ENCODE measurements around the gene CLIP4.
A peak's percentile ranks its signal among the peaks of the same experiment; 100 is the strongest.

CLIP4 gene

DNA sequence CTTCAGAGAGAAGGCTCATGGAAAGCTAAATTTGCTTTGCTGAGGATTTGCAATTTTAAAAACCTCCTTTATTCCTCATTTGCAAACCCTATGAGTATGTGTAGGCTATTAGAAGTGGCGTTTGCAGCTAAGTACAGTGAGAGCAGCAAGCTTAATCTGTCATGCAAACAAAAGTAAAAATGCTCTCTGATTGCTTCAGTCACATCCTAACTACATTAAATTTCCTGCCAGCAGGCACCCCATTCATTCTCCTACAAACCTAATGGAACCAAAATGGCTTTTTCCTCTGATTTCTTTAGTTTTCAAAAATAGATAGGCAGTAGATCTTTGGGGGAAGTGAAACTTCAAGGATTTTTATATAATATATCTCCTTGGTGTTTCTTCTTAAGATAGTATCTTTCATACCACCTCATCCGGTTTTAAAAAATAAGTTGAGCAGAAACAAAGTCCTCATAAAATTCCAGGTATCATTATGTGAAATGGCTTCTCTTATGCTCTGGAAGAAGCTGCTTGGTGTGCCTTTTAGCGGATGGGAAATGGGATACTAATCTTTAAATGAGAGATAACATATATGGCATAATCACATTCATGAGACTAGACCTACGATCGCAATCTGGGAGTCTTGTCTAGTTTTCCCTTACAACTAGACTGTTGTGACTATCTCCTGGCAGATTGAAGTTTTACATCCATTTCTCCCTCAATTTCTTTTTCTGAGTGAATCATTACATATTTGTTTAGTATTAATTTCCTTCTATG lies 49.1 kb downstream of the CLIP4 start:
- no peak overlapping the region for H3K4me3 ChIP-seq (ENCODE audit: low read length)
- DNase-seq (ENCODE audit: low read depth) = no peak
- TF ChIP-seq, protein P1, sequence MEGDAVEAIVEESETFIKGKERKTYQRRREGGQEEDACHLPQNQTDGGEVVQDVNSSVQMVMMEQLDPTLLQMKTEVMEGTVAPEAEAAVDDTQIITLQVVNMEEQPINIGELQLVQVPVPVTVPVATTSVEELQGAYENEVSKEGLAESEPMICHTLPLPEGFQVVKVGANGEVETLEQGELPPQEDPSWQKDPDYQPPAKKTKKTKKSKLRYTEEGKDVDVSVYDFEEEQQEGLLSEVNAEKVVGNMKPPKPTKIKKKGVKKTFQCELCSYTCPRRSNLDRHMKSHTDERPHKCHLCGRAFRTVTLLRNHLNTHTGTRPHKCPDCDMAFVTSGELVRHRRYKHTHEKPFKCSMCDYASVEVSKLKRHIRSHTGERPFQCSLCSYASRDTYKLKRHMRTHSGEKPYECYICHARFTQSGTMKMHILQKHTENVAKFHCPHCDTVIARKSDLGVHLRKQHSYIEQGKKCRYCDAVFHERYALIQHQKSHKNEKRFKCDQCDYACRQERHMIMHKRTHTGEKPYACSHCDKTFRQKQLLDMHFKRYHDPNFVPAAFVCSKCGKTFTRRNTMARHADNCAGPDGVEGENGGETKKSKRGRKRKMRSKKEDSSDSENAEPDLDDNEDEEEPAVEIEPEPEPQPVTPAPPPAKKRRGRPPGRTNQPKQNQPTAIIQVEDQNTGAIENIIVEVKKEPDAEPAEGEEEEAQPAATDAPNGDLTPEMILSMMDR (IDR thresholded peaks at IDR 0.05; ENCODE audit: insufficient read depth, low read depth, low read length, missing control alignments) = no peak

DNA sequence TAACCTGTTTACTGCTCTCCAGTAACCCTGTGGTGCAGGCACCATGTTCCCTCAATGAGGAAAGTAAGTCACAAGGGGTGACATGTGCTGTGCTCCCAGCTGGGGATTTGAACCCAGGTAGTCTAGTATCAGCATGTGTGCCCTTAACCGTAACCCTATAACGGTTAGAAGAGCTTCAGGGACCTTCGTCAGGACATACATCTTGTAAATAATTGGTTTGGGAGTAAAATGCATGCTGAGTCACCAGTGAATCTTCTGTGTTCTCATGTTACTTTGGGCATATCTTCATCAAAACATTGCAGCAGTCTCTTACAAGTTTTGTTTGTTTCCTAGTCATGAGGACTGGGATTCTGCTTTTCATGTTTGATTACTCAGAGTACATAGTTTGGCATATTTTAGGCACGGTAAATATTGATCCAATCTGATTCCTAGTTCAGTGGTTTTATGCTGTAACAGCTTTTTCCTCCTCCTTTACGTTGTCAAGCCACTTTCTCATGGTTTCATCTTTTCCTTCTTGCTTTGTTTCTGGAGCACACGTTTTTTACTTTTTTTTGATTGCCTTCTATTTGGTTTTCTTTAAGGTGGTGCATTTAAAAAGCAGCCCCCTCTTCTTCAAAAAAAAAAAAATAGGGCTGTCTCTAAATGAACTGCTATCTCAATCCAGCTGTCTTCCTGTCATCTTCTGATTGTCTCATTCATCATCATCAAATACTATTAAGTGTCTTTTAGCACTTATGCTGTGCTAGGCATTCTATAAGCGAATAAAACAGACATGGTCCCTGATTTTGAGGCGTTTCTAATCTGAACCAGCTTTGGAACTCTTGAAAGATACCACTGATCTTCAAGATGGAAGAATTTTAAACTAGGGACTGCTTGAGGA lies 50.4 kb downstream of the CLIP4 start:
- TF ChIP-seq, protein P1 (IDR thresholded peaks at IDR 0.05; ENCODE audit: insufficient read depth, low read depth, low read length, missing control alignments) = no peak
- DNase-seq (ENCODE audit: low read depth) = peak; percentile 83
- H3K4me3 ChIP-seq (ENCODE audit: low read length) = no peak overlapping the region

DNA sequence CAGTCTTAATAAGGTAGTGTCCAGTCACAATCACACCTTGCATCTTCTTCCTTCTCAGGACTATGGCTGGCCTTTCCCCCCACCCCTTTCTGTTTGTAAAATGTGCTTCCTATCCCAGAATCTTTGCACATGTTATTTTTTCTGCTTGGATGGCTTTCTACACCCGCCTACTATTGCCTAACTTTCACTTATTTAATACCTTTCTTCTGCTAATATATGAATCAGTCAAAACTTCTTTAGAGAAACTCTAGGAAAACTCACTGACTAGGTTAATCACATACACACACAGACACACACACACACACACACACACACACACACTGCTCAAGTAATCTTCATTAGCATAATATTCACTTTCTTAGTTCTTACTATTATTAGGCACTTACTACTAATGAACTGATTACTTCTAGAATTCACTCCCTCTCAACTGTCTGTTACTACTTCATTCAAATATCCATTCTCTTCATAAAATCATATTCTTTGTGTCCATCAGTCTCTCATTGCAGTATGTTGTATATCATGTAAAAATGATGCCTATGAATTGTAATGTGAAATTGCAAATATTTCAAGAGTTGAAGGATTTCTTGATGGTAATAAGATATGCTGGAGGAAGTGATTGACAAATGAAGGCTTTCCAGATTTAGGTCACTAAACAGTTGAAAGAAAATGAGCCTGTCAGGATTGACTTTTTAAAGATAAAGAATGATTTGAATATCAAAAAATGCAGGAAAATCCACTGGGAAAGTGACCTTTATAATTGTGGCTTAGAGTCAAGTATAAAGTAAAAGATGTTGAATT lies 51.2 kb downstream of the CLIP4 start:
- TF ChIP-seq, protein P1 (IDR thresholded peaks at IDR 0.05; ENCODE audit: insufficient read depth, low read depth, low read length, missing control alignments) = no peak
- peak; percentile 49 for DNase-seq (ENCODE audit: low read depth)
- H3K4me3 ChIP-seq (ENCODE audit: low read length) = no peak overlapping the region

DNA sequence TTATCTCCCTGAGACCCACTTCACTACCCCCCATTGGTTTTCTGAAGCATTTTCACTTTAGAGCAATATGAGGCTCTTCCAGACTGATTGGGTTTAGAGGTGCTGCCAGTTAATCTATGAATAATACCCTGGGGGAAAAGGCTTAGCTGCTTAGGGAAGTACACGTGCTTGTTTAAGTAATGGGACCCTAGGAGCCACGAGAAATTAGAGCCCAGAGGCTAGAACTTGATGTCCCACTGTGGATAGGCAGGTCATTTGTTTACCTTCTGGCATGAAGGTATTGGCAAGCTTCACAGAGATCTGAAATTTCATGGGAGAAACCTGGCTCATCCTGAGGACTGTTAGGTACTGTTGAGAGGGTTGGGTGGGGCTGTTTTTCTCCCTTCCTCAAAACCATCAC lies 59.7 kb downstream of the CLIP4 start:
- no peak for DNase-seq (ENCODE audit: low read depth)
- no peak overlapping the region for H3K4me3 ChIP-seq (ENCODE audit: low read length)
- TF ChIP-seq, protein P1 (IDR thresholded peaks at IDR 0.05; ENCODE audit: insufficient read depth, low read depth, low read length, missing control alignments) = no peak

DNA sequence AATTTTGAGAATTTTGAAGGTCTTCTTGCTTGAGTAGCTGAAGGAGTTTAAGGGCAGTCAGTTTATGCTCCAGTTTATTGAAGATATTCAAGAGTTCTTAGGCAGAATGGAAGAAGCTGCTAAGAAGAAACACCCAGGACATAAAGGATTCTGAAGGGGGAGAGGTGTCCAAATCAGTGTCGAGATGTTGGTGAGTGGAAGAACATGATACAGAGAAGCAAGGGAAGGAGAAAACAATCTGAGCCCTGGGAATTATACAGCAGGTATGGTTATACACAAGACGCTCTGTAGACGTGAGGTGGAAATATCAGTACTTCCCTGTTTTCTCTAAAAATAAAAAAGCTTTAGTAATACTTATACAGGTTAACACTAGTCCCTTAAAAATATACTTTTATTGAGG lies 60.1 kb downstream of the CLIP4 start:
- H3K4me3 ChIP-seq (ENCODE audit: low read length) = no peak overlapping the region
- TF ChIP-seq, protein P1 (IDR thresholded peaks at IDR 0.05; ENCODE audit: insufficient read depth, low read depth, low read length, missing control alignments) = no peak
- no peak for DNase-seq (ENCODE audit: low read depth)

DNA sequence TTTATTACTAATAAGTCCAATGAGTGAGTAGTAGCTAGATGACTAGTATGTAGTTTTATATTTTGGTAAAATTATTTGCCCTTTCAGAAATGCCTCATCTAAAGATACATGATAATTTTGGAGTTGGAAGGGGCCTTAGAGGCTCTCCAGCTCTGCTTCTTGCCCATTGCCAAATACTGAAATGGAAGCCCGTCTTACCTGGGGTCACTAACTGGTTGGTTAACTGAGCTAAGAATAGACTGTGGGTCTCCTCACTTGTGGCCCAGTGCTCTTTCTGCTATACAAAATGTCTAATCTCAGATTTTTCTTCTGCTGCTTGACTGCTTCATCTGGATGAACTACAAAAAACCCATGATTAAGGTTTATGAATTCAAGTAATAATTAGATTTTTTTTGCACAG lies 67.1 kb downstream of the CLIP4 start:
- H3K4me3 ChIP-seq (ENCODE audit: low read length) = no peak overlapping the region
- TF ChIP-seq, protein P1 (IDR thresholded peaks at IDR 0.05; ENCODE audit: insufficient read depth, low read depth, low read length, missing control alignments) = no peak
- no peak for DNase-seq (ENCODE audit: low read depth)
